ENCODE measurements around the gene SKA3.

The SKA3 gene

DNA sequence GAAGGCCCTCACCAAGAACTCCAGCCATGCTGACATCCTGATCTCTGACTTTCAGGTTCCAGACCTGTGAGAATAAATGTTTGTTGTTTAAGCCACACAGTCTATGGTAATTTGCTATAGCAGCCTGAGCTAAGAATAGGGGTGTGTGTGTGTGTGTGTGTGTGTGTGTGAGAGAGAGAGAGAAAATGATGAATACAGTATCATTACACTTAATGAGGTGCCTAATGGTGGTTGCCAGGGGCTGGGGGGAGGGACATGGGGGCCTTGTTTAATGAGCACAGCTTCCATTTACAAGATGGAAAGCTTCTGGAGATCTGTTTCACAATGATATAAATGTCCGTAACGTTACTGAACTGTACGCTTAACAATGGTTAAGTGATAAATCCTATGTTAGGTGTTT is 61.1 kb downstream of the SKA3 start:
- no peak for DNase-seq (ENCODE audit: low read depth in 3 of 3)

DNA sequence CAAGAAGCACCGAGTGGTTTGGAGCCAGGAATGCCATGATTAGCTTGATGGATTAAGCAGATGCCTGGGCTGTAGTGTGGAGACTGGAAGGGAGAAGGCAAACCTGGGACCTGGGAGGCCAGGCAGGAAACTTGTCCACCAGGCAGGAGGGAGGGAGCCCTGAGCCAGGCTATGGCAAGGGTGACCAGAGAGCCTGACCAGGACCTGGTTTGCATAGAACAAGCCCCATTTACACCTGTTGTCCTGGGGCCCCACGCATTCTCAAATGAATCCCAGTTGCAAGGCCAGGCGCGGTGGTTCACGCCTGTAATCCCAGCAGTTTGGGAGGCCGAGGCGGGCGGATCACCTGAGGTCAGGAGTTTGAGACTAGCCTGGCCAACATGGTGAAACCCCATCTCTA is 64.8 kb downstream of the SKA3 start:
- no peak for DNase-seq (ENCODE audit: low read depth in 3 of 3)

DNA sequence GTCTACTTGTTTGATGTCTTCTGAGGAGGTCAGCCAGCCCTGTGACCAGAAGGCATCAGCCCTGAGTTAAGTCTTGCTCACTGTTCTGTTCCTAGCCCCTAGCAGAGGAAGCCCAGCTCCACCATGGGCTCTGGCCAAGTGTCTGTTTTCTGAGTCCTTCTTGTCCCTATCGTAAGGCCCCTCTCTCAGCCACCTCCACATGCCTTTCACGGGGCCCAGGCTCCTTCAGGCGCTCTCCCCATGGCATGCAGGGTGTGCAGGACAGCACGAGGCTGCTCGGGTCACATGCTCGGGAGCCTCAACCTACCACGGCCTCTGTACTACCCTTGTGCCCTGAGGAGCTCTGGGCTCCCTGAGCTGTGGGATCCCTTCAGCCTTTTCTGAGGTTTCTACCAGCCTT is 67.2 kb downstream of the SKA3 start:
- no peak for DNase-seq (ENCODE audit: low read depth in 3 of 3)

DNA sequence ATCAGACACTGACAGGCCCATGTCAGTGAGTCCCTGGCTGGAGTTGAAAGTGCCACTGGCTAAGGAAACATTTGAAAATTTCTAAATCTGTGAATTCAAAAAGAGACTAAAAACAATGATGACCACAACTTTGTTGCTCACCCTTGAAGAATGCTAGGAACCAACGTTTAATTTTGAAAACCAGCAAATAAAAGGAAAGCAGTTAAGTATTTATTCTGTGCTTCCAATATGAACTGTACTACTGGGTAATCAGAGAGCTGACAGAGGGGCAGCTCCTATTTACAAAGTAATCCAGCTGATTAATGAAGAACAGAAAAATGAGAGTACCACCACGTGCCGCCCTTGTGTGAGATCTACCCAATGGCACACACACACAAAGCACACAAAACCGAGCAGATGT is 70.3 kb downstream of the SKA3 start:
- DNase-seq (ENCODE audit: low read depth in 3 of 3): no peak

DNA sequence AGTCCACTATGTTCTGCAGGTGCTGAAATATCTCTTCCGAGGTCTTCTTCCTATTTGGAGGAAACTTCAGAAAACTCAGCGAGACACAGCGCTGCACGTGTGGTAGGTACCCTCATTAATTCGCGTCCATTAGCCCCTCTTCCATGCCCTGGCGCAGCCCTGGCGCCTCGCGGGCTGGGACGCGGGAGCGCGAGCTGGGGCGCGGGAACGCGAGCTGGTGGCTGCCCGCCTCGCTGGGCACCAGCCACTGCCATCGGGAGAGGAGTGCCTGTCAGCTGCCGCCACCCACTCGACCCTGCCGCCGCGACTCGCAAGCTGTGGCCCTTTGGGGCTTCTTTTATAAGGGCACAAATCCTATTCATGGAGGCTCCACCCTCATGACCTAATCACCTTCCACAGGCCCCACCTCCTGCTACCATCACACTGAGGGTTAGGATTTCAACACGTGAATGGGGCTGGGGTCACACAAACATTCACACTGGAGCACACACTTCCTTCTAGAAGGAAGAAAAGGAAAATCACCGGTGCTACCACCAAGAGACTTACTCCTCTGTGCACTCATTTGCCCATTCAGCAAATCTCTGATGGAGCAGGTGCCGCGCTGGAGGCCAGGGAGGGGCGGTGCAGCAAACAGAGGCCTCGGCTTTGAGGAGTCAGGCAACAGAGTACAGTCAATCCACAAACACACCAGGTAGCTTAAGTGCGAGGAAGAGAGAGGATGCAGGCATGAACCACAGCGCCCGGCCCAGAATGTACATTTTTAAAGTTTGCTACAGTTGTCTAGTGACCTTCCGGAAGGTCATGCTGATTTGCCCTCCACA is 71.9 kb downstream of the SKA3 start:
- no peak for DNase-seq (ENCODE audit: low read depth in 3 of 3)
